Measurements from ENCODE around the gene MSANTD3. TPM values are rescaled to one million over a fixed set of nuclear protein-coding genes. Genes with fewer than 3 reads are reported as not detected.

The MSANTD3 gene
- total RNA-seq, 1 experiment from 2014 or later, result 25.9 TPM

DNA sequence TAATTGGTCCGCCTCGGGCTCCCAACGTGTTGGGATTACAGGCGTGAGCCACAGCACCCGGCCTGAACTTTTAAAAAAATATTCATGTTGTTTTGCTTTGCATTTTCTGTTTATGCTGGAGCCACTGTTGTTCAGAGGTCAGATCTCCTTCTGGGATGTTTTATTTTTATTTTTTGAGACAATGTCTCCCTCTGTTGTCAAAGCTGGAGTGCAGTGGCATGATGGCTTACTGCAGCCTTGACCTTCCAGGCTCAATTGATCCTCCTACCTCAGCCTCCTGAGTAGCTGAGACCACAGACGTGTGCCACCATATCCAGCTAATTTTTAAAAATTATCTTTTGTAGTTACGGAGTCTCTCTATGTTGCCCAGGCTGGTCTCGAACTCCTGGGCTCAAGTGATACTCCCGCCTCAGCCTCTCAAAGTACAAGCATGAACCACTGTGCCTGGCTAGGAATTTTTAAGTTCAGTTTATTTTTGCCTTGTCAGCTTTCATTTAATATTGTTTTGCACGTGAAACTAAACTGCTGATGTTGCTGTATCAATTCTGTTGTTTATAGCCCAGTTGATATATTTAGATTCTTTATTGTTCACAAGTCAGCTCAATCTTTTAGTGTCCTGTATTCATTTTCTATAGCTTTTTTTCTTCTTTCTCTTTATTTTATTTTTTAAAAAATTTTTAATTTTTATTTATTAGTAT is 59.7 kb downstream of the MSANTD3 start:
- H3K36me3 ChIP-seq (ENCODE audit: control insufficient read depth, insufficient read depth, low read length), result no peaks in the 10 kb centered on the region
- H3K36me3 Mint-ChIP-seq (ENCODE audit: insufficient read depth, unreplicated experiment), result no peaks in the 10 kb centered on the region
- H3K9me3 ChIP-seq, result no peaks in the 10 kb centered on the region
- no peaks in the 10 kb centered on the region for H3K27me3 ChIP-seq (replicated peaks; ENCODE audit: control insufficient read depth, insufficient read depth, low read length)
- ChIA-PET CTCF (interaction anchor here (0.6 to 0.7 kb wide), 3 partner anchors 10 to 312 kb away, joined by 4 to 5 read pairs (median 4); partner anchors contain the start of gene TMEFF1), POLR2A (no interaction called here)
- no TSS peak for BruUV-seq (replicated peaks)
- H3K9me3 Mint-ChIP-seq (ENCODE audit: unreplicated experiment), result no peaks in the 10 kb centered on the region
- TF ChIP-seq, protein P1, sequence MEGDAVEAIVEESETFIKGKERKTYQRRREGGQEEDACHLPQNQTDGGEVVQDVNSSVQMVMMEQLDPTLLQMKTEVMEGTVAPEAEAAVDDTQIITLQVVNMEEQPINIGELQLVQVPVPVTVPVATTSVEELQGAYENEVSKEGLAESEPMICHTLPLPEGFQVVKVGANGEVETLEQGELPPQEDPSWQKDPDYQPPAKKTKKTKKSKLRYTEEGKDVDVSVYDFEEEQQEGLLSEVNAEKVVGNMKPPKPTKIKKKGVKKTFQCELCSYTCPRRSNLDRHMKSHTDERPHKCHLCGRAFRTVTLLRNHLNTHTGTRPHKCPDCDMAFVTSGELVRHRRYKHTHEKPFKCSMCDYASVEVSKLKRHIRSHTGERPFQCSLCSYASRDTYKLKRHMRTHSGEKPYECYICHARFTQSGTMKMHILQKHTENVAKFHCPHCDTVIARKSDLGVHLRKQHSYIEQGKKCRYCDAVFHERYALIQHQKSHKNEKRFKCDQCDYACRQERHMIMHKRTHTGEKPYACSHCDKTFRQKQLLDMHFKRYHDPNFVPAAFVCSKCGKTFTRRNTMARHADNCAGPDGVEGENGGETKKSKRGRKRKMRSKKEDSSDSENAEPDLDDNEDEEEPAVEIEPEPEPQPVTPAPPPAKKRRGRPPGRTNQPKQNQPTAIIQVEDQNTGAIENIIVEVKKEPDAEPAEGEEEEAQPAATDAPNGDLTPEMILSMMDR (IDR thresholded peaks at IDR 0.05; ENCODE audit: insufficient read depth in 1 of 2, low read depth in 1 of 2, low read length in 1 of 2, severe bottlenecking in 1 of 2, unreplicated experiment in 1 of 2), result no peak
- H3K4me1 ChIP-seq, result no peaks in the 10 kb centered on the region
- H3K27me3 Mint-ChIP-seq (ENCODE audit: insufficient read depth, unreplicated experiment), result peaks cover 4% of the 10 kb centered on the region
- DNase-seq, result no peak
- intact Hi-C loops (cut with micrococcal nuclease; ENCODE audit: unreplicated experiment), result no loop called here
- no peak overlapping the region for H3K4me3 ChIP-seq (ENCODE audit: low read depth, low read length)
- no peak overlapping the region for H3K27ac Mint-ChIP-seq (ENCODE audit: unreplicated experiment)
- H3K4me3 Mint-ChIP-seq (ENCODE audit: unreplicated experiment), result no peak overlapping the region
- no peaks in the 10 kb centered on the region for H3K4me1 Mint-ChIP-seq (ENCODE audit: low read depth, unreplicated experiment)

DNA sequence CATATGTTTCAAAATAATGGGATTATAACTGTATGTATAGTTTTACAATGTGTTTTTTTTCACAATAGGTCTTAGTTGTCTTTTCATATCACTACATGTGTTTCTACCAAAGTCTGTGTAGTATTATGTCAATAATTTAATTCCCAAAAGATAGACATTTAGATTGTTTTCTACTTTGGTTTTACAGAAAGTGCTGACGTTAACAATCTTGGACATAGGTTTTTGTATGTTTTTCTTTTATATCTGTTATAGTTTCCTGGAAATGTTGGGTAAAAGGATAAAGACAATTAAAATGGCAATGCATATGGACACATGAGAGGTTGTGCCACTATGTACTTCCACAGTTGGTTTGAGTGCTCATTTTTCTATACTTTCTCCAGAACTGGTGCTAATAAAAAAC is 61.2 kb downstream of the MSANTD3 start:
- DNase-seq, result no peak
- no TSS peak for BruUV-seq (replicated peaks)
- H3K27ac Mint-ChIP-seq (ENCODE audit: unreplicated experiment), result no peak overlapping the region
- no peaks in the 10 kb centered on the region for H3K9me3 Mint-ChIP-seq (ENCODE audit: unreplicated experiment)
- Histone ChIP-seq H3K4me3 (ENCODE audit: low read depth, low read length) (no peak overlapping the region), H3K4me1 (no peaks in the 10 kb centered on the region), H3K27me3 (replicated peaks; ENCODE audit: control insufficient read depth, insufficient read depth, low read length) (no peaks in the 10 kb centered on the region), H3K36me3 (ENCODE audit: control insufficient read depth, insufficient read depth, low read length) (no peaks in the 10 kb centered on the region), H3K9me3 (no peaks in the 10 kb centered on the region)
- H3K36me3 Mint-ChIP-seq (ENCODE audit: insufficient read depth, unreplicated experiment), result no peaks in the 10 kb centered on the region
- CTCF ChIA-PET, result no interaction called here
- H3K4me1 Mint-ChIP-seq (ENCODE audit: low read depth, unreplicated experiment), result no peaks in the 10 kb centered on the region
- POLR2A ChIA-PET, result no interaction called here
- H3K27me3 Mint-ChIP-seq (ENCODE audit: insufficient read depth, unreplicated experiment), result no peaks in the 10 kb centered on the region
- intact Hi-C loops (cut with micrococcal nuclease; ENCODE audit: unreplicated experiment), result no loop called here
- H3K4me3 Mint-ChIP-seq (ENCODE audit: unreplicated experiment), result no peak overlapping the region
- TF ChIP-seq, protein P1 (IDR thresholded peaks at IDR 0.05; ENCODE audit: insufficient read depth in 1 of 2, low read depth in 1 of 2, low read length in 1 of 2, severe bottlenecking in 1 of 2, unreplicated experiment in 1 of 2), result no peak

DNA sequence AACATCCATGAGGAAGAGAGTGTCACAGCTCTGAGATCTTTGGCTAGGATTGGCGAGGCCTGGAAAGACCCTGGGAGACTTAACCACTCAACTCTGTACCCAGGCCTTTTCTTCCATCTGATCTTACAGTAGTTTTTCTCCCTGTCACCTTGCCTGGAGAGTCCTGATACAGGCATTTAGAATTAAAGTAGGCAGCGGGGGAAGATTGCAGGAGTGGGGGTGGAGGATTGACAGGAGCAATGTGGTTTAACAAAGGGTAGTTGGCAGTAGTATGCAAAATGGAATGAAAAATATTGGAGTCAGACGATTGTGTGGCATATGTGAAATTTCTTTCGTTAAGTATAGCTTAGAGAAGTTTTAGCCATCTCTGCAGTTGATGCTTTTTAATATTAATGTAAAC is 62.9 kb downstream of the MSANTD3 start:
- H3K27me3 ChIP-seq (replicated peaks; ENCODE audit: control insufficient read depth, insufficient read depth, low read length), result no peaks in the 10 kb centered on the region
- TF ChIP-seq, protein P1 (IDR thresholded peaks at IDR 0.05; ENCODE audit: insufficient read depth in 1 of 2, low read depth in 1 of 2, low read length in 1 of 2, severe bottlenecking in 1 of 2, unreplicated experiment in 1 of 2), result no peak
- intact Hi-C loops (cut with micrococcal nuclease; ENCODE audit: unreplicated experiment), result no loop called here
- BruUV-seq (replicated peaks), result no TSS peak
- ChIA-PET CTCF (no interaction called here), POLR2A (no interaction called here)
- Mint-ChIP-seq H3K27me3 (ENCODE audit: insufficient read depth, unreplicated experiment) (no peaks in the 10 kb centered on the region), H3K36me3 (ENCODE audit: insufficient read depth, unreplicated experiment) (no peaks in the 10 kb centered on the region), H3K4me1 (ENCODE audit: low read depth, unreplicated experiment) (no peaks in the 10 kb centered on the region), H3K4me3 (ENCODE audit: unreplicated experiment) (no peak overlapping the region), H3K9me3 (ENCODE audit: unreplicated experiment) (no peaks in the 10 kb centered on the region), H3K27ac (ENCODE audit: unreplicated experiment) (no peak overlapping the region)
- no peaks in the 10 kb centered on the region for H3K9me3 ChIP-seq
- no peaks in the 10 kb centered on the region for H3K4me1 ChIP-seq
- DNase-seq, result no peak
- no peak overlapping the region for H3K4me3 ChIP-seq (ENCODE audit: low read depth, low read length)
- H3K36me3 ChIP-seq (ENCODE audit: control insufficient read depth, insufficient read depth, low read length), result no peaks in the 10 kb centered on the region

All from Caco-2 (cell line).